Measurements from ENCODE around the gene FOXJ3. TPM values are rescaled to one million over a fixed set of nuclear protein-coding genes. Genes with fewer than 3 reads are reported as not detected.

The FOXJ3 gene
- total RNA-seq, 1 experiment from 2014 or later: 20.1 TPM

DNA sequence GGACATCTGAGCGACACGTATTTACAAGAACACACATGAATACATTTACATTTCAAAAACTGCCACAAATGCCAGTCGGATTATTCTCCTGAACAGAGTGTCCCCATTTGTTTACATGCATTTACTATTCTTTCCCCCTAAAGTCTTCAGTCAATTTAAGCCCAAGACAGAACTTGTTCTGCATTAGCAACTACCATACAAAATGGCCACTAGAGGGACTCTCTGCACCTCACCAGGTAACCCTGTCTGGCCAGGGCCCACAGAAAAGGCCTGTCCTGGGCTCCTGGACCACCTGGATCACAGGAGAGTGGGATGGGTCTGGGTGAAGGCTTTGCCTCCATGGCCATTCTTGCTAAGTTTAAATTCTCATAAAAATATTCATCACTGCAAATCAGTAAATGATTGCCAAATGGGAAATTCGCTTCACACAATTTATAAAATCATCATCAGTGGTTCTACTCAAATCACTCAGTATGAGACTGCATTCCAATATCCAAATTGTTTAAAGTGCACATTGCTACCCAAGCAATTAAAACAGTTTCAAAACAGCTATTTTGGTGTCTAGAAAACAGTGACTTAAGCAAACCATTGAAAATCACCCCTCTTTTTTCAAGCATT lies 158.0 kb downstream of the FOXJ3 start:
- peak; percentile 74 for DNase-seq (ENCODE audit: low spot score)
- in situ Hi-C loops (cut with HindIII; ENCODE audit: low sequenced_read_pairs): no loop called here

DNA sequence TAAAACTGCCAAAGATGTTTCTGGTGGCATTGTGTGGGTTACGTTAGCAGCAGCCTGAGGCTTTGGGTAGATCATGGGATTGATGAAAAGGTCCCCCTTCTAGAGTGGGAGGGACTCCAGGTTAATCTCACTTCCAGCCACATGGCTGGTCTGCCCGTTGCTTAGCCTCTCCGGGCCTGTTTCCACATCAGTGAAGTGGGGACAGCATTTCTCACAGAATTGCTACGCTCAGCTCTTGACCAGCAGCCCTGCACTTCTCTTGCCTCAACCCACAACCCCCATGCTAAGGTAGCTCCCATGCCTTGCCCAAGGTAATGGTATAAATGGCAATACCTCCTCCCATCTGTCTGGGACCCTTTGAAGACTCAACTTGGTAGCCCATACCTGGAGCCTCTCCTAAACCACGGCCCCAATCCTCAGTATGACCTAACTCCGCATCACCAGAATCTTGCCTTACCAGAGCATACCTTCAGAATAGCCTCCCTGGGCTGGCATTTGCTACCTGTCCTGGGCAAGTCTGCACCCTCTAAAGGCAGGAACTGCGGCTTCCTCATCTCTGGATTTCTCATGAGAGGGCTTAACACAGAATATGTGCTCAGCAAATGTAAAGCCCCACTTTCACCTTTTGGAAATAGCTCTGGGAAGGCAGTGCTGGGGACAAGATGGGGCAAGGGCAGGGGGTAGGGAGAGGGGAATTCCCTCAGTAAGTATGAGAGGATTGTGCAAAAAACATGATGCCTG lies 159.6 kb downstream of the FOXJ3 start:
- no peak for DNase-seq (ENCODE audit: low spot score)
- in situ Hi-C loops (cut with HindIII; ENCODE audit: low sequenced_read_pairs): no loop called here

GRCh38 chr1:42173961-42174735 lies 160.9 kb downstream of the FOXJ3 start:
- in situ Hi-C loops (cut with HindIII; ENCODE audit: low sequenced_read_pairs): no loop called here
- peak; percentile 32 for DNase-seq (ENCODE audit: low spot score)

DNA sequence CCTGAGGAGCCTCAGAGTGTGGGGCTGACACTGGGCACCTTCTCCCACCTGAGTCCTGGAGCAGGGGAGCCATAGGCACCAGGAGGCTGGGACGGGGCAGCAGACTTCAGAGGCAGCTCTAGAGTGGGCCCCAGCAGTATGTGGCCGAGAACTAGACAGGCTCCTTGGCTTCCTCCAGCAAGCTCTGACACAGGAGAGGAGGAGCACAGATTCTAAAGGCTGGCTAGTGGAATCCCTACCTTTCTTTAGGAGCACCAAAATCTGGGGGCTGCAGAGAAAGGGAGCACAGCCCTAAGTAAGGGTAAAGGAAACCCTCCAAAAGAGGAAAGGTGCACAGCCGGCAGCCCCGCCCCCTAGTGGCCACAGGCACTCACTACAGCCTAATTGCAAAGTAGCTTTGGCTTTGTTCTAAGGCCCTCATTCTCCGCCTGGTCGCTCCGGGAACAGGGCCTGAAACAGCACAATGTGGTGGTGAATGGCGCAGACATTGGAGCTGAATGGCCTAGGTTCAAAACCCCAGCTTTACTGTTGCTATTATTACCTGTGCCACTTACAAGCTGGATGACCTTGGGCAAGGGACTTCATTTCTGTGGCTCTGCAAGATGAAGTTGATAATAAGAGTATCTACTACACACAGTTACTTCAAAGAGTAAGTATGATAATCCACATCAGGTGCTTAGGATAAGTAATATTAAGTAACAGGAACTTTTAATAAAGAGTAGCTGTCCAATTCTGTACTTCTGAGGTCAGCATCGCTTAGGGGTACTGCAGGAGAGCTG lies 161.7 kb downstream of the FOXJ3 start:
- in situ Hi-C loops (cut with HindIII; ENCODE audit: low sequenced_read_pairs): no loop called here
- DNase-seq (ENCODE audit: low spot score): peak; percentile 74

DNA sequence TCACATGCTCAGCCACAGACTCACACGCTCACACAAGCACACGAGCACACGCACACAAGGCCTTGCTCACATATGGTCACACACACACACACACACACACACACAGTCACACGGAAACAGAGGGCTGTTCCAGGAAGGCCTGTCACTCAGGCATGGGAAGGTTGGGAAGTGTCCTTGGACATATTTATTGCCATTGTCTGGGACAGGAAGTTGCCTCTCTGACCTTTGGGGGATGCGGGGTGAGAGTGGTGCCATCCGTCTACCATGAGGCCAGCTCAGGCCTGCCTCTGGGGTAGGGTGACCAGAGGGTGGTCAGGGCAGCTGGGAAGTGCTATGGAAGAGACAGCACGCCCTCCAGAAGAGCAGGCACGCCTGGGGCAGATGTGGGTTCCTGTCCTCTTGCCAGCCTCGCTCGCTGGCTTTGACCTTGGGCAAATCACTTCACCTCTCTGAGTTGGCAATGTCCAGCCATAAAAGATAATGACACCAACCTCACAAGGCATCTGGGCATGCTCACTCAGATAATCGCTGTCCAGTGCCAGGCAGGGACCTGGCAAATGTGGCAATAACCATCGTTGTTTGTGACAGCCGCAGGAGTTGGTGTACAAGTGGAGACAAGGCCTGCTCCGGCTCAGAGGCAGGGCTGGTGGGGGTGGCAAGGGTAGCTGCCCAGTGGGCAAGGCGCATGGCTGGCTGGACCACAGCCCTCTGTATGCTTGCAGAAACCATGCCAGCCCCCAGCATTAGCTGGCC lies 162.5 kb downstream of the FOXJ3 start:
- in situ Hi-C loops (cut with HindIII; ENCODE audit: low sequenced_read_pairs): no loop called here

GRCh38 chr1:42171679-42172266 lies 163.3 kb downstream of the FOXJ3 start:
- no peak for DNase-seq (ENCODE audit: low spot score)
- in situ Hi-C loops (cut with HindIII; ENCODE audit: low sequenced_read_pairs): no loop called here

More for the DNA sequence above, 162.5 kb downstream of the FOXJ3 start:
- peak; percentile 17 for DNase-seq (ENCODE audit: low spot score)

DNA sequence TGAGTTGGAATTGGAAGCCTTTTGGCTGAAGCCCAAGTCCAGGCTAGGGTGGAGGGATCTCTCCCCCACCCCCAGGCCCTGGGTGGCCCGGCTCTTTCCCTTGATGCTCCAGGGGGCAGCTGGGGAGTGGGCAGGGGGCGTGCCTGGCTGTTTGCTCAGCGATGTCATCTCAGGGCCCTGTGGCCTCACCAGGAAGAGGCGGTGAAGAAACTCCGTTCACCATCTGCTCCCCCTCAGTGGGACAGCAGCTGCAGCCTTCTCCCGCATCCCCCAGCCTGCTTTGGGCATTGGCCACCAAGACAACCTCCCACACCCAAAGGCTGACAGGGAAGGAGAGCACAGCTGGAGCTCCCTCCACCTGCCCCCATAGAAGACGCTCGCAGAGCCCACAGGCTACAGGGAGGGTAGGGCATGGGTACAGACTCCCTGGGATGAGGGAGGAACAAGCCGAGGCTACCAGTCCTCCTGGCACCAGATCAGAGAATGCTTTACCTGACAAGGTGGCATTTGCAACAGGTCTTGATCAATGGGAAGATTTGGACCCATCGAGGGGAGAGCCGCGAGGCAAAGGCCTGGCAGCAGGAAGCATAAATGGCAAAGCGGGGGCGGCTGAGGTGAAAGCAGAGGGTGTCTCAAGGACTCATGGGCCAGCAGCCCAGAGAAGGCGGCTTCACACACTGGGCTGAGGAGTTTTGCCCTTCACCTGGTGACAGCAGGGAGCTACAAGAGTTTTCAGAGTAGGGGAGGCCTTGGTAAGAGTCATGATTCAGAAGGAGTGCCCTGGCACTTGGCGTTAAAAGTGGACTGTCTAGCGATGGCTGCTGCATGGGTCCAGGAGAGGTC lies 164.0 kb downstream of the FOXJ3 start:
- DNase-seq (ENCODE audit: low spot score): no peak
- in situ Hi-C loops (cut with HindIII; ENCODE audit: low sequenced_read_pairs): no loop called here

DNA sequence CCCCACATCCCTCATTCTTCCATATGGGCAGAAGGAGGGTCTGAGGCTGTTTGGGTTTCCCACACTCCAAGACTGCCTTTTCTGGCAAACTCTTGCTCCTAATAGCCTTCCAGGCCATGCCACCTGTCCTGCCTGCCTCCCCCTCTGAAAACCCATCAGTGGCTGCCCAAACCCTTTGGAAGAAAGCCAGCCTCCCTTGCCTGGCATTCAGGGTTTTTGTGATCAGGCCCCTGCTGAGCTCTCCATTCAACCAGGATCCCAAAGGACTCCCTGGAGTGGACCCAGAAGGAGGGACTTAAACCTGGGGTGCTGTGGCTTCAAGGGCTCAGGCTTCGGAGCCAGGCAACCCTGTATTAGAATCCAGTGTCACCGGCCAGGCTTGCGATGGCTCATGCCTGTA lies 166.3 kb downstream of the FOXJ3 start:
- in situ Hi-C loops (cut with HindIII; ENCODE audit: low sequenced_read_pairs): no loop called here
- DNase-seq (ENCODE audit: low spot score): no peak

DNA sequence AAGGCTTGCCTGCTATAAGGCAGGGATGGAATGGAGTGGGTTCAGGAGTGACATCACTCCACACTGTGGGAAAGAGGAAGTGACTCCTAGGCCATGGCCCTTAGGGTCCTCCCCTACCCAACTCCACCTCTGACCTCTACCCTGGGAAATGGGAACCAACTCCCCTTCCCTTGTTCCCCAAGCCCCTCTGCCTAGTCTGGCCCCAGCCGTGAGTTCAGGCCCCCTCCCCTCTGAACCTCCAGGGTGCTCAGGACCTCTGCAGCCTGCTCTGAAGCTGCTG lies 166.7 kb downstream of the FOXJ3 start:
- in situ Hi-C loops (cut with HindIII; ENCODE audit: low sequenced_read_pairs): no loop called here
- no peak for DNase-seq (ENCODE audit: low spot score)

DNA sequence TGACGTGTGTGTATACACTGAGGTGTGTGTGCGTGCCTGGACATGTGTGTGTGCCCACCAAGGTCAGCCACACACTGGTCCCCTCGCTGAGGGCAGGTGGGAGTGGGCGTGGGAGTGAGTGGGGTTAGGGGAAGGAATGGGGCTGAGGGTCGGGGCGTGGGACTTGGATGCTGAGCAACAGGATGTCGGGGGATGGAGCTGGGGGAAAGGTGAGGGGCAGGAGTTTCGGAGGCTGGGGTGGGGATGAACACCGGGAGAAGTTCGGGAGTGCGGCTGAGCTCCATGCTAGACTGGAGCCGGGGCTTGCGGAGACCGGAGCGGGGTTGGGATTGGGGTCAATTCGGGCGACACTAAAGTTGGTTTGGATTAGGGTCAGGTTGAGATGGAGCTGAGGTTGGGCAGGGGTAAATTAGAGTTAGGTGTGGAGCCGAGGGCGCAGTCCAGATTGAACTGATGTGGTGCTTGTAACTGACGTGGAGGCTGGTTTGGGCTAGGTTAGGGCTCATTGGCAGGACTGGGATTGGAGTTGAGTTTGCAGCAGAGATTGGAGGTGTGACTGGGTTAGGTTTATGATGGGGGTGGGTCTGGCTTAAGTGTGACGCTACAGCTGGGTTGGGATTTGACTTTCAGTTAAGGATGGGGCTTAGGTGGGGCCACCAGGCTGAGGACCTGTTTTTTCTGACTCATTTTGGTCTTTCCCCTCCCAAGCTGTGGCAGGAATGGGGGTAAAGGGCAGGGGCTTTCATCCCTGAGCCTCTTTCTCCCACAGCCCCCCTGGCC lies 167.2 kb downstream of the FOXJ3 start:
- in situ Hi-C loops (cut with HindIII; ENCODE audit: low sequenced_read_pairs): no loop called here

DNA sequence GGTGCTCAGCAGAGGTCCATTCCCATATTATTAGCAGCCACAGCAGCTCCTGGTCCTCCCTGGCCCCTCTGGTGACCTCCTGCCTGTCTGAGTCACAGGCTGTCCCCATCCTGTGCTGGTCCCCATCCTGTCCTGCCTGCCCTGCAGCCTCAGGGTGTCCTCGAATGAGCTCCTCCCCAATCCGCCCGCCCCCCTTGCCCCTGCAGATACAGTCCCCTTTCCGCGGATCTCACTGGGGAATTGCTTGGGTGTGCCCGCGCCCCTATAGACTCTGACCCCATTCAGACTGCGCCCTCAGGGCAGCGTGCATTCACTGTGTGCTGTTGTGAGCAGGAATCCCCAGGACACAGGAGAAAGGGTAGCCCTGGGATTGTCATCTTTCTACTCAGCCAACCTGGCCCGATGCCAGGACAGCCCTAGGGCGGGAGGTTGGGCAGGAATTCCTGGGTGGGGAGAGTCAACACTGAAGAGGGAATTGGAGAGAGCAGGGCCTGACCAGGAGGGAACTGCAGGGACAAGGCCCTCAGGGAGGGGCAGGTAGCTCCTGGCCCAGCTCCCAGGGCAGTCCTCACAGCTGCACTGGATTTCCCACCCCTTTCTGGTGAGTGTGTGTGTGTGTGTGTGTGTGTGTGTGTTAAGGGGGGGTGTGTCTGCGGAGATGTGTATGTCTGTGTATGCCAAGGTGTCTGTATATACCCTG lies 169.4 kb downstream of the FOXJ3 start:
- no peak for DNase-seq (ENCODE audit: low spot score)

More for the DNA sequence above, 167.2 kb downstream of the FOXJ3 start:
- no peak for DNase-seq (ENCODE audit: low spot score)

GRCh38 chr1:42164551-42165420 lies 170.2 kb downstream of the FOXJ3 start, which contains the start of gene GUCA2A:
Gene GUCA2A, minus strand, starts transcription at chr1:42164745. Its CDS starts 33 bp downstream, at chr1:42164712.
- in situ Hi-C loops (cut with HindIII; ENCODE audit: low sequenced_read_pairs): no loop called here
- DNase-seq (ENCODE audit: low spot score): no peak

More for the DNA sequence above, 169.4 kb downstream of the FOXJ3 start:
- in situ Hi-C loops (cut with HindIII; ENCODE audit: low sequenced_read_pairs): no loop called here

DNA sequence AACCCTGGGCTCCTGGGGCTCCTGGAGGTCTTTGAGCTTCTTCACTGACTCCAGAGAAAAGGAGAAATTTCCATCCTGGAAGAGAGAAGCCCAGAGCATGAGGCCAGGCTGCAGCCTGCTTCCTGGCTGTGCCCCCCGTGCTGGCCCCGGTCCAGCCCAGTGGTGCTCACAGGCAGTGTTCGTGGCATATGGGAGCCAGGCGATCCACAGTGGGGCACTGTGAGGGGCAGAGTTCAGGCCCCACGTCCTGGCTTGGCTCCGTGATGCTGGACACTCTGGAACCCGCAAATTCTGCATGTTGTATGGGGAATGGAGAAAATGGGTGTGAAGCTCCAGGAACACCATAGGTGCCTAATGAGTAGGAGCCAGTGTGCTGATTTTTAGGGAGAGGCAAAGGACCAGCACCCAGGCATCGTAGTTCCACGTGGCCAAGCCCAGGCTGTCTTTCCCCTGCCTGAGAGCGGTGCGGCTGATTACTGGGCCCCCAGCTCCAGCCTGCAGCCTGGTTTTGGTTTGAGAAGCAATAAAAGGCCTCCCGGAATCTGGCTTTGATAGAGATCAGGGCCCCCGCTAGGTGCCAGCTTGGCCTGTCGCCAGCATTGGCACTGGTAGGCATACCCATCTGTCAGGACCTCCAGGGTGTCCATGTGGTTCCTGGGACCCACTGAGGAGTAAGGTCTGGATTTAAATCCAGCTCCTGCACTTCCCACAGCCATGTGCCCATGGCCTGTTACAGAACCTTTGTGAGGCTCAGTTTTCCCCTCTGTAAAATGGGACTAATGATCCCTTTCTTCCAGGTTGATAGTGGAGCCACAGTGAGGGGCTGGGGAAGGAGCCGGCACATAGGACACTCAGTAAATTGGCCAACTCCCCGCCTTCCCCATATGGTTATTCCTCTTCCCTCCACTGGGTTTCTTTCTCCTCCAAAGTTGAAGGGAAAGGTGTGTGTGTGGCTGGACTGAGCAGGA lies 171.2 kb downstream of the FOXJ3 start:
- in situ Hi-C loops (cut with HindIII; ENCODE audit: low sequenced_read_pairs): no loop called here
- DNase-seq (ENCODE audit: low spot score): peak; percentile 22

GRCh38 chr1:42163114-42163513 lies 171.9 kb downstream of the FOXJ3 start:
- no peak for DNase-seq (ENCODE audit: low spot score)
- in situ Hi-C loops (cut with HindIII; ENCODE audit: low sequenced_read_pairs): no loop called here
